Measurements from ENCODE around the gene DCTN5. TPM values are rescaled to one million over a fixed set of nuclear protein-coding genes. Genes with fewer than 3 reads are reported as not detected.

Gene DCTN5
- total and polyA plus RNA-seq, 2 of the 13 experiments (the other 11 are each of a cell fraction or from before 2014, with no cell fraction given): 105 to 207 TPM

DNA sequence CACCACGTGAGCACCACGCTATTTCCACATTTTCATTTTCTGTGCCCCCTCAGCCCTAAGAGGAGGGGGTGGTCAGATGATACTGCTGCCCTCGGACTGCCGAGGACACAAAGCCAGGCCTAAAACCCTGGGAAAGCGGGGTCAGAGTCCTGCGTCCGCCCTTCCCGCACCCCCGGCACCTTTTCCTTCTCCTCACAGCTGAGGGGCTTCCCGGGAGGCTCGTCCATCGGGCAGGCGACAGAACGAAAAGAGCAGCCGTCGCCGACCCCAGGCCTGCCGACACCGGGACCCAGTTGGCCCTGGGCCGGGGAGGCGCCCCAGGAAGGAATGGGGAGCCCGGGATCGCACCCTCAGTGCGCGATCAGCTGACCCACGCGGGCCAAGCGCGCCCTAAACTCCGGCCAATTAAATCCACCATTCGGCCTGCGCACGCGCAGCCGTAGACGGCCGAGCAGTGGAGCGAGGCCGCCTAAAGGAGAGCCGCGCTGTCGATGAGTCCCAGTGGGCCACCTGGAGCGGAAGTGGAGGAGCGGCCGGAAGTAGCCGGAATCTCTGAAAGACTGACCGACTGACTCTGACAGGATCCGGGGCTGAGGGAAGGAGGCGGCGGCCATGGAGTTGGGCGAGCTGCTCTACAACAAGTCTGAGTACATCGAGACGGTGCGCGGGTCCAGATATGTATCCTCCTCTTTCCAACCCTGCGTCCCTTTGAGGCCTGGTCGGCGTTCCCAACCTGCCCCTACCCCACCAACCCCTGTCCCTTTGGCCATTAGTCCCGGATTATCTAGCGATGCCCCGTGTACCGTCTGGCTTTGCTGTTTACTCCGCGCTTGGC is at the start of gene DCTN5, which contains the start of gene PALB2 (continued):
- TF ChIP-seq ZNF136 (CRISPR knock-in tag; IDR thresholded peaks at IDR 0.05; ENCODE audit: low read depth) (0 out of 2 replicates have a peak, but pooled peaks have one; percentile 70), CTCF (CRISPR knock-in tag; IDR thresholded peaks at IDR 0.05) (peak; percentile 31), FOXK2 (IDR thresholded peaks at IDR 0.05) (peak; percentile 59), BHLHE40 (IDR thresholded peaks at IDR 0.05; ENCODE audit: low read length) (peak; percentile 91), SPEN (CRISPR knock-in tag; IDR thresholded peaks at IDR 0.05; ENCODE audit: low read depth) (peak; percentile 98), ZNF703 (CRISPR knock-in tag; IDR thresholded peaks at IDR 0.05; ENCODE audit: borderline replicate concordance) (peak; percentile 97; the same call in 1 of the 2 replicates), ZNF577 (CRISPR knock-in tag; IDR thresholded peaks at IDR 0.05; ENCODE audit: borderline replicate concordance, low read depth) (no peak), MLLT10 (CRISPR knock-in tag; IDR thresholded peaks at IDR 0.05) (peak; percentile 92), NFATC3 (CRISPR knock-in tag; IDR thresholded peaks at IDR 0.05) (peak; percentile 99), ZNF891 (CRISPR knock-in tag; IDR thresholded peaks at IDR 0.05) (peak; percentile 97), MAFK (conservative IDR thresholded peaks at IDR 0.05 in 1 of 2, IDR thresholded peaks at IDR 0.05 in 1 of 2; ENCODE audit: low read length in 2 of 2) (peak; percentile 27 to 85; a peak in 3 of 4 replicates), ZSCAN20 (CRISPR knock-in tag; IDR thresholded peaks at IDR 0.05; ENCODE audit: borderline replicate concordance) (peak; percentile 98; the same call in 1 of the 2 replicates), SNAI1 (CRISPR knock-in tag; IDR thresholded peaks at IDR 0.05; ENCODE audit: borderline replicate concordance) (peak; percentile 99), ZNF615 (CRISPR knock-in tag; IDR thresholded peaks at IDR 0.05; ENCODE audit: borderline replicate concordance) (peak; percentile 77; the same call in 1 of the 2 replicates), DNMT3B (CRISPR knock-in tag; conservative IDR thresholded peaks at IDR 0.05) (peak; percentile 88), ZNF619 (CRISPR knock-in tag; IDR thresholded peaks at IDR 0.05) (peak; percentile 95; the same call in 1 of the 2 replicates), PHB2 (IDR thresholded peaks at IDR 0.05; ENCODE audit: partially characterized antibody) (no peak), MIER3 (CRISPR knock-in tag; IDR thresholded peaks at IDR 0.05; ENCODE audit: borderline replicate concordance) (peak; percentile 92), NCOA1 (CRISPR knock-in tag; IDR thresholded peaks at IDR 0.05) (no peak; the same call in 1 of the 2 replicates), RXRB (CRISPR knock-in tag; IDR thresholded peaks at IDR 0.05; ENCODE audit: borderline replicate concordance) (peak; percentile 52; the same call in 1 of the 2 replicates), PPARG (CRISPR knock-in tag; conservative IDR thresholded peaks at IDR 0.05) (peak; percentile 79), TBX3 (IDR thresholded peaks at IDR 0.05; ENCODE audit: borderline replicate concordance) (peak; percentile 74), FOXK1 (CRISPR knock-in tag; IDR thresholded peaks at IDR 0.05; ENCODE audit: borderline replicate concordance, low read depth) (peak; percentile 92), NPAS2 (CRISPR knock-in tag; IDR thresholded peaks at IDR 0.05; ENCODE audit: borderline replicate concordance) (no peak)
- TF ChIP-seq, protein P1, sequence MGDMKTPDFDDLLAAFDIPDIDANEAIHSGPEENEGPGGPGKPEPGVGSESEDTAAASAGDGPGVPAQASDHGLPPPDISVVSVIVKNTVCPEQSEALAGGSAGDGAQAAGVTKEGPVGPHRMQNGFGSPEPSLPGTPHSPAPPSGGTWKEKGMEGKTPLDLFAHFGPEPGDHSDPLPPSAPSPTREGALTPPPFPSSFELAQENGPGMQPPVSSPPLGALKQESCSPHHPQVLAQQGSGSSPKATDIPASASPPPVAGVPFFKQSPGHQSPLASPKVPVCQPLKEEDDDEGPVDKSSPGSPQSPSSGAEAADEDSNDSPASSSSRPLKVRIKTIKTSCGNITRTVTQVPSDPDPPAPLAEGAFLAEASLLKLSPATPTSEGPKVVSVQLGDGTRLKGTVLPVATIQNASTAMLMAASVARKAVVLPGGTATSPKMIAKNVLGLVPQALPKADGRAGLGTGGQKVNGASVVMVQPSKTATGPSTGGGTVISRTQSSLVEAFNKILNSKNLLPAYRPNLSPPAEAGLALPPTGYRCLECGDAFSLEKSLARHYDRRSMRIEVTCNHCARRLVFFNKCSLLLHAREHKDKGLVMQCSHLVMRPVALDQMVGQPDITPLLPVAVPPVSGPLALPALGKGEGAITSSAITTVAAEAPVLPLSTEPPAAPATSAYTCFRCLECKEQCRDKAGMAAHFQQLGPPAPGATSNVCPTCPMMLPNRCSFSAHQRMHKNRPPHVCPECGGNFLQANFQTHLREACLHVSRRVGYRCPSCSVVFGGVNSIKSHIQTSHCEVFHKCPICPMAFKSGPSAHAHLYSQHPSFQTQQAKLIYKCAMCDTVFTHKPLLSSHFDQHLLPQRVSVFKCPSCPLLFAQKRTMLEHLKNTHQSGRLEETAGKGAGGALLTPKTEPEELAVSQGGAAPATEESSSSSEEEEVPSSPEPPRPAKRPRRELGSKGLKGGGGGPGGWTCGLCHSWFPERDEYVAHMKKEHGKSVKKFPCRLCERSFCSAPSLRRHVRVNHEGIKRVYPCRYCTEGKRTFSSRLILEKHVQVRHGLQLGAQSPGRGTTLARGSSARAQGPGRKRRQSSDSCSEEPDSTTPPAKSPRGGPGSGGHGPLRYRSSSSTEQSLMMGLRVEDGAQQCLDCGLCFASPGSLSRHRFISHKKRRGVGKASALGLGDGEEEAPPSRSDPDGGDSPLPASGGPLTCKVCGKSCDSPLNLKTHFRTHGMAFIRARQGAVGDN (CRISPR knock-in tag; IDR thresholded peaks at IDR 0.05): peak; percentile 98
